K562 (cell line): ENCODE data around the gene GALNT16. TPM values are rescaled to one million over a fixed set of nuclear protein-coding genes. Genes with fewer than 3 reads are reported as not detected.
A peak's percentile ranks its signal among the peaks of the same experiment; 100 is the strongest.

Experiments
- ATAC-seq: fragments of 200-7000 bp; cut with Tn5 transposase; 3 replicates; pipeline ENCODE4 v1.9.1; 2020; ENCODE audit warnings: moderate library complexity
- BruUV-seq: library from RNA; stranded (reverse); fragments of 400-500 nt; replicated peaks from 2 replicates; lab custom pipeline; 2021; lab: Mats Ljungman, UMichigan
- CTCF ChIA-PET: fragments of 300-600 bp; formaldehyde crosslinking; extraction: SDS; loops from one replicate; lab custom pipeline; 2021; ENCODE audit warnings: low intra/inter-chr PET ratio; lab: Yijun Ruan, JAX
- POLR2A ChIA-PET: fragments of 300-600, 350-650 bp; sonication (Branson Sonifier 250); formaldehyde crosslinking; extraction: SDS; loops from one replicate; lab custom pipeline; 2021; ENCODE audit warnings: antibody characterized with exemption, inconsistent platforms; lab: Yijun Ruan, JAX
- DNase-seq, 4 experiments: peaks; one replicate each; pipeline versions ENCODE4 v3.0.0 to v3.0.0-alpha.2; 2011 to 2018; ENCODE audit warnings: low spot score in 3 of 4, mixed read lengths in 3 of 4; ENCODE audit errors: extremely low read depth in 1 of 4
- FAIRE-seq: peaks from 2 replicates; lab custom pipeline; 2011; peaks lifted over from hg19 to GRCh38; lab: Jason Lieb, UNC
- H2AFZ ChIP-seq: 2 replicates; pipeline ENCODE4 v1.6.0; 2011; ENCODE audit warnings: low read depth, low read length, control low read depth, inconsistent platforms
- H3K27ac ChIP-seq: fragments of 200-600 bp; 3 replicates; pipeline ENCODE4 v1.8.0; 2011; ENCODE audit warnings: low read depth, mild to moderate bottlenecking, control low read depth, inconsistent platforms, low read length, moderate library complexity, mixed read lengths; ENCODE audit errors: extremely low read depth
- H3K27me3 ChIP-seq, 2 experiments: fragments of 300-600 bp in 1 of 2; 2 replicates in 1 of 2; 3 replicates in 1 of 2; pipeline versions ENCODE4 v1.6.0 to v1.8.0; 2011; ENCODE audit warnings: inconsistent platforms in 2 of 2, low read length in 2 of 2, mild to moderate bottlenecking in 1 of 2, mixed read lengths in 1 of 2, moderate library complexity in 1 of 2; ENCODE audit not compliant: control insufficient read depth in 2 of 2, insufficient read depth in 2 of 2
- H3K36me3 ChIP-seq: fragments of 300-600 bp; 3 replicates; pipeline ENCODE4 v1.8.0; 2011; ENCODE audit warnings: mild to moderate bottlenecking, low read length, inconsistent platforms; ENCODE audit not compliant: control insufficient read depth, insufficient read depth
- H3K4me1 ChIP-seq, 2 experiments: fragments of 200-600 bp in 1 of 2; replicated peaks in 1 of 2; 2 replicates in 1 of 2; 3 replicates in 1 of 2; pipeline versions ENCODE4 v1.5.1 to v1.8.0; 2011; ENCODE audit warnings: inconsistent platforms in 2 of 2, low read length in 2 of 2, mild to moderate bottlenecking in 1 of 2, mixed read lengths in 1 of 2, moderate library complexity in 1 of 2; ENCODE audit not compliant: control insufficient read depth in 2 of 2, insufficient read depth in 2 of 2
- H3K4me2 ChIP-seq: 2 replicates; pipeline ENCODE4 v1.6.1; 2011; ENCODE audit warnings: low read length, control low read depth, inconsistent platforms, mixed read lengths; ENCODE audit not compliant: insufficient read depth
- H3K4me3 ChIP-seq: fragments of 200-600 bp; sonication (generic), shearing (Covaris generic); 2 replicates; pipeline ENCODE4 v1.5.1; 2016; ENCODE audit warnings: control low read depth, inconsistent platforms
- H3K79me2 ChIP-seq: fragments of 200-600 bp; 3 replicates; pipeline ENCODE4 v1.8.0; 2011; ENCODE audit warnings: low read length, inconsistent platforms; ENCODE audit not compliant: control insufficient read depth, insufficient read depth
- H3K9ac ChIP-seq, 2 experiments: 2 replicates each; pipeline versions ENCODE4 v1.6.0 to v1.6.1; 2011; ENCODE audit warnings: low read depth in 2 of 2, low read length in 2 of 2, control low read depth in 1 of 2, inconsistent platforms in 1 of 2, mild to moderate bottlenecking in 1 of 2, mixed read lengths in 1 of 2; ENCODE audit not compliant: insufficient read depth in 1 of 2
- H3K9me1 ChIP-seq: one replicate; pipeline ENCODE4 v1.6.0; 2011; ENCODE audit warnings: inconsistent platforms, mild to moderate bottlenecking, low read length, moderate library complexity; ENCODE audit not compliant: control insufficient read depth, insufficient read depth
- H3K9me3 ChIP-seq: replicated peaks from 2 replicates; pipeline ENCODE4 v1.5.1; 2011; ENCODE audit warnings: low read depth, low read length, inconsistent platforms; ENCODE audit not compliant: control insufficient read depth, insufficient read depth
- H4K20me1 ChIP-seq: replicated peaks from 2 replicates; pipeline ENCODE4 v1.6.1; 2011; ENCODE audit warnings: low read length, inconsistent platforms, mixed read lengths; ENCODE audit not compliant: control insufficient read depth, insufficient read depth
- CBFA2T3 ChIP-seq: fragments of 450-650 bp; IDR thresholded peaks from 2 replicates; pipeline ENCODE4 v1.6.1; 2017
- CHD2 ChIP-seq: IDR thresholded peaks from 2 replicates; pipeline ENCODE4 v1.6.1; 2011; ENCODE audit warnings: low read depth, low read length
- IRF9 ChIP-seq: fragments of 450-650 bp; IDR thresholded peaks from 2 replicates; pipeline ENCODE4 v1.6.1; 2016; ENCODE audit warnings: missing biosample characterization, missing genetic modification characterization
- NRF1 ChIP-seq, 2 experiments: fragments of 450-650 bp; IDR thresholded peaks in 1 of 2; conservative IDR thresholded peaks in 1 of 2; 2 replicates each; pipeline ENCODE4 v1.6.1; 2014; ENCODE audit warnings: mild to moderate bottlenecking in 2 of 2
- STAT6 ChIP-seq: sonication (generic); formaldehyde crosslinking; IDR thresholded peaks from 2 replicates; pipeline ENCODE4 v1.8.1; 2023; ENCODE audit warnings: mild to moderate bottlenecking, missing genetic modification reagents
- TFE3 ChIP-seq: fragments of 450-650 bp; formaldehyde crosslinking; IDR thresholded peaks from 2 replicates; pipeline ENCODE4 v1.4.0; 2020; ENCODE audit warnings: mild to moderate bottlenecking, mixed read lengths
- ZNF398 ChIP-seq: fragments of 250-450 bp; sonication (Bioruptor Pico); IDR thresholded peaks from 2 replicates; pipeline ENCODE4 v1.8.0; 2021; ENCODE audit warnings: moderate library complexity, mild to moderate bottlenecking, inconsistent platforms
- WGBS: fragments of 100-300 bp; shearing (Covaris generic); methylation state at CpG from one replicate; pipeline ENCODE4 v1.1.6; 2016; ENCODE audit warnings: low coverage, mixed read lengths; ENCODE audit not compliant: insufficient coverage; ENCODE audit errors: missing lambda C conversion rate; 5-methylcytosine and 5-hydroxymethylcytosine counted together
- in situ Hi-C: fragments of 300-500 bp; cut with MboI; formaldehyde crosslinking; loops from 4 replicates; pipeline ENCODE4 v1.15.0; 2018; ENCODE audit warnings: inconsistent platforms, mixed read lengths
- intact Hi-C: fragments of 100-400 bp; cut with micrococcal nuclease; formaldehyde crosslinking; loops from 2 replicates; pipeline ENCODE4 v1.14.2; 2022
- polyA plus RNA-seq, 8 experiments: library from polyadenylated mRNA; depleted of rRNA in 4 of 8; stranded (reverse) in 5 of 8; unstranded in 3 of 8; fragments of >200 nt; fragmentation: Nextera tagmentation in 2 of 8; fragmentation: Illumina TruSeq in 1 of 8; extraction: Ambion mirVana in 2 of 8; extraction: Trizol in 1 of 8; gene quantifications; 2 replicates each; pipeline versions ENCODE4 v1.2.1 to v1.2.3, GENCODE V29; 2011 to 2014; ENCODE audit warnings: inconsistent platforms in 1 of 8, missing spikeins in 1 of 8
- total RNA-seq, 7 experiments: library from RNA; depleted of rRNA in 6 of 7; stranded (reverse); fragments of >200 nt in 6 of 7; fragmentation: Illumina TruSeq in 2 of 7; extraction: Trizol in 2 of 7; gene quantifications; 2 replicates each; pipeline versions ENCODE4 v1.2.1 to v1.2.3, GENCODE V29; 2011 to 2021; ENCODE audit warnings: low replicate concordance in 1 of 7

Gene GALNT16
- total and polyA plus RNA-seq, 9 of the 15 experiments (the other 6 are each of a cell fraction or from before 2014, with no cell fraction given): not detected

GRCh38 chr14:69312608-69313007, 52.6 kb downstream of the GALNT16 start:
- no peaks in the 10 kb centered on the region for H3K9me1 ChIP-seq
- 0% methylated on average over 4 of the region's 5 CpGs for WGBS
- no peaks in the 10 kb centered on the region; a peak in 1 of 5 replicates for H3K4me1 ChIP-seq
- 0 out of 4 replicates have a peak, but pooled peaks of 1 of the 2 experiments have one; percentile 19 for TF ChIP-seq NRF1 (conservative IDR thresholded peaks at IDR 0.05 in 1 of 2, IDR thresholded peaks at IDR 0.05 in 1 of 2)
- TF ChIP-seq ZNF398 (CRISPR knock-in tag): no peak
- DNase-seq (no peak), ATAC-seq (no peak), FAIRE-seq (no peak)
- intact Hi-C loops: no loop called here
- no peak overlapping the region for H3K4me2 ChIP-seq
- no peaks in the 10 kb centered on the region for H3K9me3 ChIP-seq
- POLR2A ChIA-PET: no interaction called here
- in situ Hi-C loops: no loop called here
- H3K36me3 ChIP-seq: no peaks in the 10 kb centered on the region
- H2AFZ ChIP-seq: no peak overlapping the region
- BruUV-seq: no TSS peak
- no peak overlapping the region for H3K4me3 ChIP-seq
- H3K79me2 ChIP-seq: no peaks in the 10 kb centered on the region
- H3K27ac ChIP-seq: no peak overlapping the region
- H3K9ac ChIP-seq: no peak overlapping the region
- H4K20me1 ChIP-seq: no peaks in the 10 kb centered on the region
- CTCF ChIA-PET: no interaction called here
- peaks cover 0 to 7% of the 10 kb centered on the region in 2 experiments; a peak in 2 of 5 replicates for H3K27me3 ChIP-seq

- DNase-seq (no peak), FAIRE-seq (no peak), ATAC-seq (no peak)
- Histone ChIP-seq H3K79me2 (no peaks in the 10 kb centered on the region), H3K9ac (no peak overlapping the region), H3K9me1 (no peaks in the 10 kb centered on the region), H3K36me3 (no peaks in the 10 kb centered on the region), H3K27me3 (peaks cover 0 to 4% of the 10 kb centered on the region in 2 experiments; a peak in 1 of 5 replicates), H3K27ac (no peak overlapping the region), H3K4me2 (no peak overlapping the region), H4K20me1 (no peaks in the 10 kb centered on the region), H3K4me1 (no peaks in the 10 kb centered on the region; a peak in 1 of 5 replicates), H2AFZ (no peak overlapping the region), H3K4me3 (no peak overlapping the region), H3K9me3 (no peaks in the 10 kb centered on the region)
- CTCF ChIA-PET: no interaction called here
- POLR2A ChIA-PET: interaction anchor here (0.7 kb wide), 1 partner anchor 10 kb away, joined by 3 read pairs; no protein-coding TSS in a partner anchor
- 0% methylated on average over 5 of the region's 6 CpGs for WGBS
- BruUV-seq: no TSS peak
- in situ Hi-C loops (no loop called here), intact Hi-C loops (no loop called here)
- TF ChIP-seq TFE3 (CRISPR knock-in tag) (no peak), STAT6 (CRISPR knock-in tag) (no peak), IRF9 (no peak), CHD2 (no peak), CBFA2T3 (no peak)
Measured at GRCh38 chr14:69313176-69313575, 53.2 kb downstream of the GALNT16 start.
